Activated CD8-positive, alpha-beta memory T cell treated with anti-CD3 and anti-CD28 coated beads, Interleukin-2, amount 10 ng/mL, durations not matched to agents 7 days and 5 days (primary cell): ENCODE measurements around the gene MMP15. TPM values are rescaled to one million over a fixed set of nuclear protein-coding genes. Genes with fewer than 3 reads are reported as not detected.
A peak's percentile ranks its signal among the peaks of the same experiment; 100 is the strongest.
"Not testable (repeated sequence)": the region's sequence is repeated elsewhere in the genome, so short reads cannot be mapped to it uniquely, and the experiment has no call there.

Experiments used
- ATAC-seq: fragments of 150-1000 bp; cut with Tn5 transposase; one replicate; pipeline ENCODE4 v1.10.0; 2021; ENCODE audit warnings: moderate library complexity
- CTCF ChIA-PET: fragments of 350-600 bp; sonication (Branson Sonifier 250); formaldehyde crosslinking; loops from one replicate; lab custom pipeline; 2021; ENCODE audit warnings: antibody characterized with exemption; lab: Charles Lee
- DNase-seq: peaks from one replicate; pipeline ENCODE4 v3.0.0-alpha.2; 2020
- H3K27ac Mint-ChIP-seq: one replicate; pipeline ENCODE4 v1.8.0; 2021; ENCODE audit warnings: mild to moderate bottlenecking, mixed read lengths
- H3K27me3 Mint-ChIP-seq: one replicate; pipeline ENCODE4 v1.8.0; 2021; ENCODE audit warnings: mixed read lengths
- H3K36me3 Mint-ChIP-seq: one replicate; pipeline ENCODE4 v1.8.0; 2021; ENCODE audit warnings: mild to moderate bottlenecking, mixed read lengths
- H3K4me1 Mint-ChIP-seq: one replicate; pipeline ENCODE4 v1.8.0; 2021; ENCODE audit warnings: mixed read lengths
- H3K4me3 Mint-ChIP-seq: one replicate; pipeline ENCODE4 v1.8.0; 2021; ENCODE audit warnings: mild to moderate bottlenecking, moderate library complexity, mixed read lengths
- H3K9me3 Mint-ChIP-seq: one replicate; pipeline ENCODE4 v1.8.0; 2022; ENCODE audit warnings: low read depth, mixed read lengths
- total RNA-seq, 2 experiments: library from RNA; stranded (reverse); gene quantifications; one replicate each; pipeline ENCODE4 v1.2.3, GENCODE V29; 2021

Gene MMP15
- total RNA-seq, 2 experiments from 2014 or later: 0.75 to 1.1 TPM

- H3K4me1 Mint-ChIP-seq: peaks cover 68% of the 10 kb centered on the region
- H3K36me3 Mint-ChIP-seq: peaks cover 24% of the 10 kb centered on the region
- peak overlapping the region; percentile 83 for H3K4me3 Mint-ChIP-seq
- H3K27ac Mint-ChIP-seq: peak overlapping the region; percentile 95
- ATAC-seq (no peak), DNase-seq (peak; percentile 55)
- CTCF ChIA-PET: interaction anchor here (0.9 to 5.7 kb wide), 8 partner anchors 12 to 408 kb away, joined by 3 to 64 read pairs (median 6); partner anchors contain the start of genes CFAP20, GINS3 and MMP15
- no peaks in the 10 kb centered on the region for H3K9me3 Mint-ChIP-seq
- H3K27me3 Mint-ChIP-seq: no peaks in the 10 kb centered on the region
These were observed 26.6 kb upstream of the MMP15 start for GRCh38 chr16:57998992-57999365.

DNA sequence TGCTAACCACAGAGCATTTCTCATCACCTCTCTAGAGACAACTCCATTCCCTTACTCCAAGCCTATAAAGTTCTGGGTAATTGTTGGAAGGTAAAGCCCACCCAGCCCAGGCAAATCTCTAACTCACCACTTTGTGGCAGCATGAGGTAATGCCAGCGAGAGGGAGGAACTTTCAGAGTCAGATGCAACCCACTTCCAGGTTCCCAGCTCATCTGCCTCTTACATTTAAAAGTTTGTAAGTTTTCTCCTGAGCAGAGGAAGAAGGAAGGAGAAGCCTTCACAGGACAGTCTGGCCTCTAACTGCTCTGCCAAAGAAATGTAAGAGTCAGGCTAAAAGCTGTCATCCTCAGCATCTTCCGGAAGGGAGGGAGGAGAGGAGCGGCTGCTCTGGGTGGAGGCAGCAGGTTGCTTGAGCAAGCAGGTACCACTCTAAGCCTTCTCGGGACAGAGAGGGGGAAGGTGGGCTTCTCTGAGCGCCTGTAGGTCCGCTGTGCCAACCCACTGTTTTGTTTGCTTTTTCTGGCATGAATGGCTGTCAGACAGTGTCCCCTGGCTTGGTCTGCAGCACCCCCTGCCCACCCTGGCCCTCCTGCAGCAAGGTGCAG lies 26.1 kb upstream of the MMP15 start:
- Mint-ChIP-seq H3K9me3 (no peaks in the 10 kb centered on the region), H3K27me3 (no peaks in the 10 kb centered on the region), H3K4me1 (peaks cover 66% of the 10 kb centered on the region), H3K36me3 (peaks cover 26% of the 10 kb centered on the region), H3K4me3 (peak overlapping the region; percentile 83), H3K27ac (peak overlapping the region; percentile 95)
- CTCF ChIA-PET: interaction anchor here (0.8 to 5.7 kb wide), 13 partner anchors 10 to 462 kb away, joined by 3 to 64 read pairs (median 4); partner anchors contain the start of genes CFAP20, GINS3 and MMP15
- DNase-seq: peak; percentile 67
- ATAC-seq: no peak

DNA sequence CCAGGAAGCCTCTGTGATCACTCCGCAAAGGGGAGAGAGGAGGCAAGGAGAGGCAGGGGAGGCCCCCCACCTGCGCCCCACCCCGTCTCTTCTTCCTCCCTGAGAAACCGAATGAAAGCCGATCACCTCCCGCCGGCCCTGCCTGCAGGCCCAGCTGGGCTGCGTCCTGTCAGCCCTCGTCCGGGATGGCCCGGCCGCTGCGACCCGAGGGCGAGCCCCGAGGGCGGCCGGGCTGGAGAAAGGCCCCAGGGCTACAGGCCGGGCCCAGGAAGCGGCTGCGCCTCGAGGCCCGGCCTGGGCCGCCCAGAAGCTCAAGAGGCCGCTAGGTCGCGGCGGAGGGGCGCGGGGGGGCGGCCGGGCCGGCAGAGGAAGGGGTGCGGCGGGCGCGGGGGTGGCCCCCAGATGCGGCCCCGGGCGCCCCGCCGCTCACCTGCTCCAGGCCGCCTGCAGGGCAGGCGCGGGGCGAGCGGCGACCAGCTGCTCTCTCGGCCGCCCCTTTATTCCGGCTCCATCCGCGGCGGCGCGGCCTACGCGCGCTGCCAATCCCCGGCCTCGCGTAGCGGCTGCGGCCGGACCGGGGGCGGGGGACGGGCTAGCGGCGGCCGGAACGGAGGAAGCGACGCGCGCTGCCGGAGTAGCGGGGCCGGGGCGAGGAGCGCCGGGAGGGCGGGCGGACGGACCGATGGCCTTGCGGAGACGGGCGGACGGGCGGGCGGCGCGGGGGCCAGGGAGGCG lies 25.4 kb upstream of the MMP15 start, which contains the start of gene ZNF319:
Gene ZNF319, minus strand, starts transcription at position 702 of the 735 bp plus-strand sequence. CDS start 2,407 bp downstream, outside the sequence.
- DNase-seq (peak; percentile 55), ATAC-seq (peak; percentile 20)
- Mint-ChIP-seq H3K4me1 (peaks cover 64% of the 10 kb centered on the region), H3K4me3 (peak within 1 kb of the TSS; percentile 92), H3K27ac (peak within 1 kb of the TSS; percentile 95), H3K36me3 (peaks cover 30% of the 10 kb centered on the region), H3K9me3 (no peaks in the 10 kb centered on the region), H3K27me3 (no peaks in the 10 kb centered on the region)
- CTCF ChIA-PET: interaction anchor here (0.8 to 5.7 kb wide), 14 partner anchors 9 to 462 kb away, joined by 3 to 64 read pairs (median 4); partner anchors contain the start of gene CFAP20

GRCh38 chr16:58000706-58001676 lies 24.6 kb upstream of the MMP15 start, which contains the start of gene USB1:
USB1 (plus strand) TSS chr16:58001407; CDS start chr16:58001484, 77 bp downstream.
- CTCF ChIA-PET: interaction anchor here (0.7 to 5.7 kb wide), 13 partner anchors 12 to 424 kb away, joined by 3 to 64 read pairs (median 4); no protein-coding TSS in a partner anchor

GRCh38 chr16:58001781-58002415 lies 23.7 kb upstream of the MMP15 start:
- Mint-ChIP-seq H3K27ac (peak overlapping the region; percentile 93), H3K36me3 (peaks cover 33% of the 10 kb centered on the region), H3K4me3 (peak overlapping the region; percentile 92), H3K27me3 (no peaks in the 10 kb centered on the region), H3K4me1 (peaks cover 53% of the 10 kb centered on the region), H3K9me3 (no peaks in the 10 kb centered on the region)
- DNase-seq (no peak), ATAC-seq (no peak)
- CTCF ChIA-PET: interaction anchor here (0.9 to 5.7 kb wide), 7 partner anchors 12 to 425 kb away, joined by 3 to 64 read pairs (median 5); no protein-coding TSS in a partner anchor

More at GRCh38 chr16:58000706-58001676, 24.6 kb upstream of the MMP15 start, which contains the start of gene USB1:
- Mint-ChIP-seq H3K9me3 (no peaks in the 10 kb centered on the region), H3K27me3 (no peaks in the 10 kb centered on the region), H3K4me3 (peak within 1 kb of the TSS; percentile 92), H3K4me1 (peaks cover 56% of the 10 kb centered on the region), H3K27ac (peak within 1 kb of the TSS; percentile 93), H3K36me3 (peaks cover 32% of the 10 kb centered on the region)
- peak; percentile 89 for DNase-seq
- ATAC-seq: peak; percentile 77

GRCh38 chr16:58002416-58002800 lies 23.1 kb upstream of the MMP15 start:
- no peak overlapping the region for H3K4me3 Mint-ChIP-seq
- ATAC-seq: no peak
- CTCF ChIA-PET: interaction anchor here (0.6 to 5.7 kb wide), 7 partner anchors 11 to 425 kb away, joined by 3 to 64 read pairs (median 5); no protein-coding TSS in a partner anchor
- H3K27me3 Mint-ChIP-seq: no peaks in the 10 kb centered on the region
- H3K9me3 Mint-ChIP-seq: no peaks in the 10 kb centered on the region
- peaks cover 33% of the 10 kb centered on the region for H3K36me3 Mint-ChIP-seq
- H3K4me1 Mint-ChIP-seq: peaks cover 49% of the 10 kb centered on the region
- DNase-seq: no peak
- no peak overlapping the region for H3K27ac Mint-ChIP-seq

- no peak overlapping the region for H3K4me3 Mint-ChIP-seq
These were observed 22.6 kb upstream of the MMP15 start for GRCh38 chr16:58002936-58003335.

DNA sequence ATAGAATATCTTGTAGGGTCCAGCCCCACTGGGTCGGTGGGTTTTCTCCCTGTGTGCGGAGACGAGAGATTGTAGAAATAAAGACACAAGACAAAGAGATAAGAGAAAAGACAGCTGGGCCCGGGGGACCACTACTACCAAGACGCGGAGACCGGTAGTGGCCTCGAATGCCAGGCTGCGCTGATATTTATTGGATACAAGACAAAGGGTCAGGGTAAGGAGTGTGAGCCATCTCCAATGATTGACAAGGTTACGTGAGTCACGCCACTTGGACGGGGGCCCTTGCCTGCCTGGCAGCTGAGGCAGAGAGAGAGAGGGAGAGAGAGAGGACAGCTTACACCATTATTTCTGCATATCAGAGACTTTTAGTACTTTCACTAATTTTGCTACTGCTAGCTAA lies 20.8 kb upstream of the MMP15 start:
- not testable (repeated sequence) for H3K4me3 Mint-ChIP-seq, H3K27me3 Mint-ChIP-seq, ATAC-seq, H3K27ac Mint-ChIP-seq, DNase-seq, H3K9me3 Mint-ChIP-seq
- H3K4me1 Mint-ChIP-seq: peaks cover 28% of the 10 kb centered on the region
- CTCF ChIA-PET: interaction anchor here (0.9 to 3.5 kb wide), 4 partner anchors 10 to 105 kb away, joined by 3 to 17 read pairs (median 4); no protein-coding TSS in a partner anchor
- H3K36me3 Mint-ChIP-seq: peaks cover 33% of the 10 kb centered on the region

More at GRCh38 chr16:58002936-58003335, 22.6 kb upstream of the MMP15 start:
- CTCF ChIA-PET: interaction anchor here (0.6 to 5.0 kb wide), 2 partner anchors 16 to 126 kb away, joined by 3 to 34 read pairs; no protein-coding TSS in a partner anchor
- Mint-ChIP-seq H3K4me1 (peaks cover 44% of the 10 kb centered on the region), H3K36me3 (peaks cover 30% of the 10 kb centered on the region), H3K27me3 (no peaks in the 10 kb centered on the region), H3K9me3 (no peaks in the 10 kb centered on the region), H3K27ac (peak overlapping the region; percentile 32)
- DNase-seq (no peak), ATAC-seq (no peak)

DNA sequence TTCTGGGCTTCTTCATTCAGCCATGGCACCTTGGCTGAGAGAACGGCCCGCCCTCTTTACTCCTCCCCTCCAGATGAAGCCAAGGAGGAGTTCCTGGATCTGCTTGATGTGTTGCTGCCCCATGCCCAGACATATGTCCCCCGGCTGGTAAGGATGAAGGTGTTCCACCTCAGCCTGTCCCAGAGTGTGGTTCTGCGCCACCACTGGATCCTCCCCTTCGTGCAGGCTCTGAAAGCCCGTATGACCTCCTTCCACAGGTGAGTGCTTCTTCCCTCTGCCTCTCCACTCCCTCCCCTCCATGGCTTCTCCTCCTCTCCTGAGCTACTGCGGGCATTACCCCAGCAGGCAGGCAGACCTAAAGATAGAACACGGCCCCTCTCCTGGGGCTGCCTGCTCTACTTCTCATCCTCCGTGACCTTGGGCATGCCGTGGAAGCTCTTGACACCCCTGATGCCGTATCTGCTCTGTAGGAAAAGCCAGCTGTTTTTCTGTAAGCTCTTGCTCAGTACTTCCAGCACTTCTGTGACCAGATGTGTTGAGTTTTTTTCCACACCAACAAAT lies 15.6 kb upstream of the MMP15 start:
- no peaks in the 10 kb centered on the region for H3K9me3 Mint-ChIP-seq
- no peak overlapping the region for H3K4me3 Mint-ChIP-seq

DNA sequence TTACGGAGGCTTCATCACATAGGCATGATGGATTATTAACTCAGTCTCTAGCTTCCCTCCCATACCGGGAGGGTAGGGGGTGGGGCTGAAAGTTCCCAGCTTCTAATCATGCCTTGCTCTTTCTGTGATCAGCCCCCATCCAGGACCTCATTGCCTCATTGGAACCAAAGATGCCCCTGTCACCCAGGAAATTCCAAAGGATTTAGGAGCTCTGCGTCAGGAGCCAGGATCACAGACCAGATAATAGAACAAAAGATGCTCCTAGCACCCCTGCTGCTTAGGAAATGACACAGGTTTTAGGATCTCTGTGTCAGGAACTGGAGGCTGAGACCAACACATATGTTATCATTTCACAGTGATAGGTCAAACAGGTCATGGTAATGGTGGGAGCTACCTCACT lies 14.7 kb upstream of the MMP15 start:
- H3K9me3 Mint-ChIP-seq: no peaks in the 10 kb centered on the region
- peaks cover 26% of the 10 kb centered on the region for H3K36me3 Mint-ChIP-seq
- CTCF ChIA-PET: interaction anchor here (0.7 kb wide), 1 partner anchor 104 kb away, joined by 3 read pairs; no protein-coding TSS in a partner anchor
- ATAC-seq (no peak), DNase-seq (no peak)
- H3K27ac Mint-ChIP-seq: no peak overlapping the region
- H3K4me1 Mint-ChIP-seq: no peaks in the 10 kb centered on the region
- H3K4me3 Mint-ChIP-seq: no peak overlapping the region
- H3K27me3 Mint-ChIP-seq: no peaks in the 10 kb centered on the region

More for the DNA sequence above, 15.6 kb upstream of the MMP15 start:
- DNase-seq (no peak), ATAC-seq (no peak)
- no peaks in the 10 kb centered on the region for H3K27me3 Mint-ChIP-seq
- CTCF ChIA-PET: interaction anchor here (1.6 to 1.9 kb wide), 2 partner anchors 10 to 252 kb away, joined by 3 to 5 read pairs; no protein-coding TSS in a partner anchor
- H3K27ac Mint-ChIP-seq: no peak overlapping the region
- H3K36me3 Mint-ChIP-seq: peaks cover 30% of the 10 kb centered on the region
- H3K4me1 Mint-ChIP-seq: no peaks in the 10 kb centered on the region

- H3K4me1 Mint-ChIP-seq: no peaks in the 10 kb centered on the region
- H3K27ac Mint-ChIP-seq: no peak overlapping the region
- no peak overlapping the region for H3K4me3 Mint-ChIP-seq
- no peaks in the 10 kb centered on the region for H3K9me3 Mint-ChIP-seq
- no peaks in the 10 kb centered on the region for H3K27me3 Mint-ChIP-seq
- H3K36me3 Mint-ChIP-seq: peaks cover 21% of the 10 kb centered on the region
- DNase-seq (no peak), ATAC-seq (no peak)
- CTCF ChIA-PET: no interaction called here
These were observed 13.9 kb upstream of the MMP15 start for GRCh38 chr16:58011652-58012051.
